Esophagus muscularis mucosa (tissue), 3 donors: ENCODE data around the gene C3orf70.

ENCODE experiments used
- POLR2A ChIP-seq: fragments of 450-650 bp; IDR thresholded peaks from one replicate; pipeline ENCODE4 v1.6.1; 2017; ENCODE audit warnings: antibody characterized with exemption, moderate library complexity, mild to moderate bottlenecking, low read depth
- TF ChIP-seq, protein P1 (sequence below), 3 experiments: fragments of 200-600 bp in 2 of 3; fragments of 450-650 bp in 1 of 3; sonication (generic) in 2 of 3; IDR thresholded peaks; one replicate each; pipeline ENCODE4 v1.5.1; 2017 to 2019; ENCODE audit warnings: antibody characterized with exemption in 3 of 3, mild to moderate bottlenecking in 2 of 3, moderate library complexity in 1 of 3

DNA sequence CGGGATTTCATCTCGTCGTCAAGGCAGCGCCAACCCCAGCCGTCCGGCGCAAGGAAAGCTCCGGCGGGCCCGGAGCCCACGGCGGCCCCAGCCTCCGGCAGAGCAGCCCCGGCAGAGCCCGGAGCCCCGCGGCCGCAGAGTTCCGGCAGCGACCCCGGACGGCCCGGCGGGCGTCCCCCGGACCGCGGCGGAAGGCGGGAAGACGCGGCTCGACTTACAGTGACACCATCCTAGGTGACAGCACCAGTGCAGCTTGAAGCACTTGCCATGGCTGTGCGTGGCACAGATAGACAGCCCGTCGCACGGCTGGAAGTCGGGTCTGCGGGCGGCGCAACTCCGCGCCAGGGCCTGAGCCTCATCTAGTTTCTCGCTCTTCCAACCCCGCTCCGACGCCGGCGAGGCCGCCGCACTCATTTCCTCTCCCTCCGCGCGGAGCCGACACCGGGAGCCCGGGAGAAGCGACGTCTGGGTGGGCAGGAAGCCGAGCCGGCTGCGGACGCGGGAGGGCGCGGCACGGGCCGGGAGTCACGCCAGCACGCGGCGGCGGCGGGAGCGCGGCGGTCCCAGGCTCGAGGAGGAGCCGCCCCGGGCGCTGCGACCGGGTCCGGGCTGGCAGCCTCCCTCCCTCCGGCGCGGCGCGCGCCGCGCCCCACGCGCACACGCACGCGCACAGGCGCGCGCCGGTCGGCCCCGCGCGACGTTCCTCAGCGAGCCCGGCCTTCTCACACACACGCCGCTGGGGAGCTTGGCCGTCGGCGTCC lies at the start of gene C3orf70:
- no peak for TF ChIP-seq POLR2A
- TF ChIP-seq, protein P1, sequence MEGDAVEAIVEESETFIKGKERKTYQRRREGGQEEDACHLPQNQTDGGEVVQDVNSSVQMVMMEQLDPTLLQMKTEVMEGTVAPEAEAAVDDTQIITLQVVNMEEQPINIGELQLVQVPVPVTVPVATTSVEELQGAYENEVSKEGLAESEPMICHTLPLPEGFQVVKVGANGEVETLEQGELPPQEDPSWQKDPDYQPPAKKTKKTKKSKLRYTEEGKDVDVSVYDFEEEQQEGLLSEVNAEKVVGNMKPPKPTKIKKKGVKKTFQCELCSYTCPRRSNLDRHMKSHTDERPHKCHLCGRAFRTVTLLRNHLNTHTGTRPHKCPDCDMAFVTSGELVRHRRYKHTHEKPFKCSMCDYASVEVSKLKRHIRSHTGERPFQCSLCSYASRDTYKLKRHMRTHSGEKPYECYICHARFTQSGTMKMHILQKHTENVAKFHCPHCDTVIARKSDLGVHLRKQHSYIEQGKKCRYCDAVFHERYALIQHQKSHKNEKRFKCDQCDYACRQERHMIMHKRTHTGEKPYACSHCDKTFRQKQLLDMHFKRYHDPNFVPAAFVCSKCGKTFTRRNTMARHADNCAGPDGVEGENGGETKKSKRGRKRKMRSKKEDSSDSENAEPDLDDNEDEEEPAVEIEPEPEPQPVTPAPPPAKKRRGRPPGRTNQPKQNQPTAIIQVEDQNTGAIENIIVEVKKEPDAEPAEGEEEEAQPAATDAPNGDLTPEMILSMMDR (IDR thresholded peaks at IDR 0.05): no peak
